K562 (cell line): Measurements from ENCODE around the gene ADGRB3. TPM values are rescaled to one million over a fixed set of nuclear protein-coding genes. Genes with fewer than 3 reads are reported as not detected.

Source experiments
- DPF2 ChIP-seq: fragments of 450-650 bp; IDR thresholded peaks from 2 replicates; pipeline ENCODE4 v1.6.1; 2016
- HBP1 ChIP-seq: fragments of 450-650 bp; formaldehyde crosslinking; IDR thresholded peaks from 2 replicates; pipeline ENCODE4 v1.4.0; 2022; ENCODE audit warnings: missing genetic modification characterization
- POLR2G ChIP-seq: fragments of 200-400 bp; formaldehyde crosslinking; IDR thresholded peaks from 2 replicates; pipeline ENCODE4 v1.6.1; 2017; ENCODE audit warnings: low read depth, mild to moderate bottlenecking, antibody characterized with exemption, low read length, moderate library complexity
- STAT6 ChIP-seq: sonication (generic); formaldehyde crosslinking; IDR thresholded peaks from 2 replicates; pipeline ENCODE4 v1.8.1; 2023; ENCODE audit warnings: mild to moderate bottlenecking, missing genetic modification reagents
- TRIM25 ChIP-seq: fragments of 450-650 bp; IDR thresholded peaks from 2 replicates; pipeline ENCODE4 v1.7.0; 2016; ENCODE audit warnings: borderline replicate concordance
- ZNF407 ChIP-seq: fragments of 450-650 bp; IDR thresholded peaks from 2 replicates; pipeline ENCODE4 v1.6.1; 2016; ENCODE audit warnings: low read depth
- polyA plus RNA-seq, 8 experiments: library from polyadenylated mRNA; depleted of rRNA in 4 of 8; stranded (reverse) in 5 of 8; unstranded in 3 of 8; fragments of >200 nt; fragmentation: Nextera tagmentation in 2 of 8; fragmentation: Illumina TruSeq in 1 of 8; extraction: Ambion mirVana in 2 of 8; extraction: Trizol in 1 of 8; gene quantifications; 2 replicates each; pipeline versions ENCODE4 v1.2.1 to v1.2.3, GENCODE V29; 2011 to 2014; ENCODE audit warnings: inconsistent platforms in 1 of 8, missing spikeins in 1 of 8
- total RNA-seq, 7 experiments: library from RNA; depleted of rRNA in 6 of 7; stranded (reverse); fragments of >200 nt in 6 of 7; fragmentation: Illumina TruSeq in 2 of 7; extraction: Trizol in 2 of 7; gene quantifications; 2 replicates each; pipeline versions ENCODE4 v1.2.1 to v1.2.3, GENCODE V29; 2011 to 2021; ENCODE audit warnings: low replicate concordance in 1 of 7

ADGRB3 gene
- total and polyA plus RNA-seq, 9 of the 15 experiments (the other 6 are each of a cell fraction or from before 2014, with no cell fraction given): 0.90 to 7.8 (median 2.4) TPM

- TF ChIP-seq TRIM25 (no peak), HBP1 (CRISPR knock-in tag) (no peak), POLR2G (no peak), ZNF407 (no peak), STAT6 (no peak), DPF2 (no peak)
Measured at GRCh38 chr6:69438113-69438512, 803.0 kb downstream of the ADGRB3 start (continued).
